ENCODE data around the gene ZNF35. TPM values are rescaled to one million over a fixed set of nuclear protein-coding genes. Genes with fewer than 3 reads are reported as not detected.

The ZNF35 gene
- total RNA-seq (9.1 and 11.3 TPM in 2 replicates), polyA plus RNA-seq (2.5 TPM in 2 replicates), polyA minus RNA-seq (6.2 and 7.6 TPM in 2 replicates), Bru-seq, nascent RNA (percentile 75 among the genes with signal in this experiment), BruChase-seq, experiment 1, labeled RNA remaining after a 6-hour chase (percentile 71 among the genes with signal in this experiment), BruChase-seq, experiment 2, labeled RNA remaining after a 2-hour chase (percentile 73 among the genes with signal in this experiment)
- 4.3 TPM in 2 replicates for polyA plus RNA-seq (2011; cell fraction: cytosol; rRNA removed)
- polyA plus RNA-seq (2011; cell fraction: nucleus; rRNA removed), result 5.2 and 6.0 TPM in 2 replicates
- polyA plus RNA-seq (2012), result 4.5 and 6.6 TPM in 2 replicates
- polyA minus RNA-seq (2011; cell fraction: cytosol; rRNA and poly(A)+ RNA removed), result 8.9 TPM
- polyA minus RNA-seq (2011; cell fraction: nucleus; rRNA and poly(A)+ RNA removed), result 15.1 and 18.6 TPM in 2 replicates
- long read RNA-seq, transcript ZNF35-201 (3 exons, 2,503 nt), result major isoform, 5 of 9 reads
- long read RNA-seq, partial matches to known transcripts, result 0 of 9 reads
- long read RNA-seq, other reads (novel, unspliced or antisense), result 4 of 9 reads

DNA sequence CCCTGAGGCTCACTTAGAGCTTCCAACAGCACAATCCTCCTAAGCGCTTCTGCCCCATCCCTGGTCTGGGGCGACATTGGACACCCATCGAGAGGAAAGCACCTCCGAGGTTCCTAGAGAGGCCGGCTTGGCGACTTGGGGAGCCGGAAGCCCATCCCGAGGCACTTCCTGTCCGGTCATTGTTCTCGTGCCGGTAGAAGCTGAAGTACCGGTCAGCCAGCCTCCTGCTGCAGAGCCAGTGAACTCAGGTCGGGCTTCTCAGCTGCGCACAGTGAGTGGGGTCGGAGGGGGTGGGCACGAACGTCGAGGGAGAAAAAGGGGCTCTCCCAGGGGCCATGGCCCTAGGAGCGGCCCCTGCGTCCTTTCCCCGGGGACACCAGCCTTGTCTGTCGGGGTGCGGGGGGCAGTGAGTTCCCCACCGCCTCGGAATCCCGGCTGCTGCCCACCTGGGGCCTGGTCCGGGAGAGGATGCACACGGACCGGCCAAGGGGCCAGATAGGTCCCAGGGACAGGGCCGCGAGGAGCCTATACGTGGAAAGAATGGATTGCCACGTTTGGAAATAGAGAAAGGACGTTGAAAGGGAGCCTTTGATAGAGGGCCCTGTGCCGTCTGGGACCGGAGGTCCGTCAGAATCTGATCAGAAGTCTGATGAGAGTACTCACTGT is at the start of gene ZNF35:
Gene ZNF35 (plus strand): TSS at position 169 of the 666 bp plus-strand sequence. CDS start 2,336 bp downstream, outside the sequence.
- H3K27me3 ChIP-seq (ENCODE audit: control insufficient read depth in 2 of 2, insufficient read depth in 2 of 2, low read length in 2 of 2), result no peaks in the 10 kb centered on the region
- DNase-seq (ENCODE audit: low read depth, low spot score), result peak; percentile 84
- dilution Hi-C loops (cut with MboI; ENCODE audit: extremely low pct_ligation_motif_present, low sequenced_read_pairs) (no loop called here), intact Hi-C loops (cut with micrococcal nuclease) (loop anchor here (1.0 to 10.0 kb wide), 6 partner anchors 23 to 266 kb away; partner anchors contain the start of genes KIAA1143, KIF15, ZNF197 and ZNF501)
- FAIRE-seq, result peak; percentile 93
- no peaks in the 10 kb centered on the region for H3K9me3 ChIP-seq (replicated peaks; ENCODE audit: control insufficient read depth, insufficient read depth, low read length)
- no peaks in the 10 kb centered on the region for H3K9me1 ChIP-seq (replicated peaks; ENCODE audit: control insufficient read depth, extremely low read depth, insufficient read depth, low read length)
- POLR2A ChIA-PET, result interaction anchor here (0.8 to 1.1 kb wide), 2 partner anchors 24 to 64 kb away, joined by 3 to 4 read pairs; partner anchors contain the start of genes ZNF197 and ZNF502
- CTCF ChIA-PET, result interaction anchor here (1.3 to 1.4 kb wide), 2 partner anchors 11 to 23 kb away, joined by 5 to 6 read pairs; partner anchors contain the start of gene ZNF197
- H3K4me3 ChIP-seq (replicated peaks in 1 of 3; ENCODE audit: insufficient read depth in 1 of 3, low read depth in 1 of 3, low read length in 3 of 3), result peak within 1 kb of the TSS; percentile 83 to 97 (median 96)
- peak within 1 kb of the TSS; percentile 82 for H2AFZ ChIP-seq (ENCODE audit: low read depth, low read length)
- TSS peak; percentile 57 for BruUV-seq (replicated peaks)
- H3K79me2 ChIP-seq (ENCODE audit: control insufficient read depth, insufficient read depth, low read length), result peaks cover 11% of the 10 kb centered on the region
- peaks cover 8% of the 10 kb centered on the region for H3K4me1 ChIP-seq (ENCODE audit: control insufficient read depth, extremely low read depth, insufficient read depth, low read length)
- peaks cover 21 to 26% of the 10 kb centered on the region in 2 experiments for H3K36me3 ChIP-seq (ENCODE audit: control insufficient read depth in 2 of 2, extremely low read depth in 1 of 2, insufficient read depth in 2 of 2, low read length in 2 of 2)
- H3K4me2 ChIP-seq (ENCODE audit: insufficient read depth, low read length), result peak within 1 kb of the TSS; percentile 99
- no peaks in the 10 kb centered on the region for H4K20me1 ChIP-seq (replicated peaks; ENCODE audit: control insufficient read depth, extremely low read depth, insufficient read depth, low read length)
- peak within 1 kb of the TSS; percentile 89 for H3K9ac ChIP-seq (replicated peaks; ENCODE audit: extremely low read depth, insufficient read depth, low read length)
- H3K27ac ChIP-seq (ENCODE audit: insufficient read depth, low read depth, low read length), result peak within 1 kb of the TSS; percentile 66
- TF ChIP-seq POLR2AphosphoS5 (IDR thresholded peaks at IDR 0.05; ENCODE audit: insufficient read depth, low read depth, low read length) (peak; percentile 71), POLR2A (IDR thresholded peaks at IDR 0.05; ENCODE audit: low read depth, low read length) (peak; percentile 88), FOS (IDR thresholded peaks at IDR 0.05; ENCODE audit: borderline replicate concordance, insufficient read depth, low read length) (no peak)

DNA sequence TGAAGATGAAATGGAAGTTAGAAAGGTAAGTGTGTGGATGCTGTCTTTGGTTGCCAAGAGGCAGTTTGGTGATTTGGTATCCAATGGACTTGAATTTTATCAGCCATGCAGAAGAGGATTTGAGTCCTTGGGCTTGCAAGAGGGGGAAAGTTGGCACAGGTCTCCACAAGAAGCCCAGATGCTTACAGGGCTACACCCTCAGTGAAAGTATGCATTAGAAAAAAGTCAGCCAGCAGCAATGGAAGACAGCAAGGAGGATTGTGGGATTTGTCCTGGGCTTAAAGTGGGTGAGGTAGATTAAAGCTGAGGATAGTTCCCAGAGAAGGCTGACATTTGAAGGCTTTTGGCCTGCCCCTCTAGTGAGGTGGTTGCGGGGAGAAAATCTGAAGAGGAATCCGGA is 46.8 kb upstream of the ZNF35 start:
- no peaks in the 10 kb centered on the region for H3K9me3 ChIP-seq (replicated peaks; ENCODE audit: control insufficient read depth, insufficient read depth, low read length)
- H4K20me1 ChIP-seq (replicated peaks; ENCODE audit: control insufficient read depth, extremely low read depth, insufficient read depth, low read length), result no peaks in the 10 kb centered on the region
- ChIA-PET CTCF (no interaction called here), POLR2A (no interaction called here)
- H3K9ac ChIP-seq (replicated peaks; ENCODE audit: extremely low read depth, insufficient read depth, low read length), result no peak overlapping the region
- H3K36me3 ChIP-seq (ENCODE audit: control insufficient read depth in 2 of 2, extremely low read depth in 1 of 2, insufficient read depth in 2 of 2, low read length in 2 of 2), result no peaks in the 10 kb centered on the region
- H3K4me2 ChIP-seq (ENCODE audit: insufficient read depth, low read length), result no peak overlapping the region
- H3K4me1 ChIP-seq (ENCODE audit: control insufficient read depth, extremely low read depth, insufficient read depth, low read length), result no peaks in the 10 kb centered on the region
- no peak overlapping the region for H3K4me3 ChIP-seq (replicated peaks in 1 of 3; ENCODE audit: insufficient read depth in 1 of 3, low read depth in 1 of 3, low read length in 3 of 3)
- no peaks in the 10 kb centered on the region for H3K9me1 ChIP-seq (replicated peaks; ENCODE audit: control insufficient read depth, extremely low read depth, insufficient read depth, low read length)
- TF ChIP-seq, protein P1, sequence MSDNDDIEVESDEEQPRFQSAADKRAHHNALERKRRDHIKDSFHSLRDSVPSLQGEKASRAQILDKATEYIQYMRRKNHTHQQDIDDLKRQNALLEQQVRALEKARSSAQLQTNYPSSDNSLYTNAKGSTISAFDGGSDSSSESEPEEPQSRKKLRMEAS (IDR thresholded peaks at IDR 0.05; ENCODE audit: insufficient read depth, insufficient read length), result no peak
- TF ChIP-seq, protein P2, sequence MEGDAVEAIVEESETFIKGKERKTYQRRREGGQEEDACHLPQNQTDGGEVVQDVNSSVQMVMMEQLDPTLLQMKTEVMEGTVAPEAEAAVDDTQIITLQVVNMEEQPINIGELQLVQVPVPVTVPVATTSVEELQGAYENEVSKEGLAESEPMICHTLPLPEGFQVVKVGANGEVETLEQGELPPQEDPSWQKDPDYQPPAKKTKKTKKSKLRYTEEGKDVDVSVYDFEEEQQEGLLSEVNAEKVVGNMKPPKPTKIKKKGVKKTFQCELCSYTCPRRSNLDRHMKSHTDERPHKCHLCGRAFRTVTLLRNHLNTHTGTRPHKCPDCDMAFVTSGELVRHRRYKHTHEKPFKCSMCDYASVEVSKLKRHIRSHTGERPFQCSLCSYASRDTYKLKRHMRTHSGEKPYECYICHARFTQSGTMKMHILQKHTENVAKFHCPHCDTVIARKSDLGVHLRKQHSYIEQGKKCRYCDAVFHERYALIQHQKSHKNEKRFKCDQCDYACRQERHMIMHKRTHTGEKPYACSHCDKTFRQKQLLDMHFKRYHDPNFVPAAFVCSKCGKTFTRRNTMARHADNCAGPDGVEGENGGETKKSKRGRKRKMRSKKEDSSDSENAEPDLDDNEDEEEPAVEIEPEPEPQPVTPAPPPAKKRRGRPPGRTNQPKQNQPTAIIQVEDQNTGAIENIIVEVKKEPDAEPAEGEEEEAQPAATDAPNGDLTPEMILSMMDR (IDR thresholded peaks at IDR 0.05; ENCODE audit: extremely low read depth in 1 of 2, insufficient read depth in 1 of 2, low read depth in 1 of 2, low read length in 2 of 2), result no peak
- no peak for TF ChIP-seq FOS (IDR thresholded peaks at IDR 0.05; ENCODE audit: borderline replicate concordance, insufficient read depth, low read length)
- no TSS peak for BruUV-seq (replicated peaks)
- intact Hi-C loops (cut with micrococcal nuclease) (no loop called here), dilution Hi-C loops (cut with MboI; ENCODE audit: extremely low pct_ligation_motif_present, low sequenced_read_pairs) (no loop called here)
- no peak overlapping the region for H2AFZ ChIP-seq (ENCODE audit: low read depth, low read length)
- no peaks in the 10 kb centered on the region for H3K79me2 ChIP-seq (ENCODE audit: control insufficient read depth, insufficient read depth, low read length)
- FAIRE-seq, result no peak
- no peaks in the 10 kb centered on the region for H3K27me3 ChIP-seq (ENCODE audit: control insufficient read depth in 2 of 2, insufficient read depth in 2 of 2, low read length in 2 of 2)
- H3K27ac ChIP-seq (ENCODE audit: insufficient read depth, low read depth, low read length), result no peak overlapping the region
- DNase-seq (ENCODE audit: low read depth, low spot score), result no peak

Measured in endothelial cell of umbilical vein (primary cell).